Epidermal melanocyte (primary cell): ENCODE measurements around the gene LTB4R2.
A peak's percentile ranks its signal among the peaks of the same experiment; 100 is the strongest.

Experiments used
- DNase-seq: peaks from one replicate; pipeline ENCODE4 v3.0.0; 2011; ENCODE audit warnings: low spot score; ENCODE audit not compliant: insufficient read length

The LTB4R2 gene

GRCh38 chr14:24309538-24310264 lies at the start of gene LTB4R2:
Gene LTB4R2 (plus strand): TSS chr14:24310140. CDS start chr14:24310665, 525 bp downstream.
- no peak for DNase-seq

GRCh38 chr14:24260780-24261157 lies 49.2 kb upstream of the LTB4R2 start:
- no peak for DNase-seq

GRCh38 chr14:24261256-24261968 lies 48.5 kb upstream of the LTB4R2 start:
- no peak for DNase-seq

- no peak for DNase-seq
Observed at GRCh38 chr14:24261969-24262327, 48.0 kb upstream of the LTB4R2 start.

- DNase-seq: no peak
Observed at GRCh38 chr14:24262821-24263733, 46.9 kb upstream of the LTB4R2 start, which contains the start of gene TGM1. Gene TGM1 (minus strand): TSS chr14:24263177. CDS start chr14:24262352, 825 bp downstream.

GRCh38 chr14:24263848-24264247 lies 46.1 kb upstream of the LTB4R2 start:
- DNase-seq: no peak

GRCh38 chr14:24264298-24264697 lies 45.6 kb upstream of the LTB4R2 start:
- DNase-seq: no peak

- no peak for DNase-seq
Observed at GRCh38 chr14:24266344-24267244, 43.3 kb upstream of the LTB4R2 start.

- DNase-seq: no peak
Observed at GRCh38 chr14:24267516-24267915, 42.4 kb upstream of the LTB4R2 start.

- DNase-seq: no peak
Observed at GRCh38 chr14:24268225-24268624, 41.7 kb upstream of the LTB4R2 start.

GRCh38 chr14:24269368-24269767 lies 40.6 kb upstream of the LTB4R2 start:
- no peak for DNase-seq

GRCh38 chr14:24269910-24270536 lies 39.9 kb upstream of the LTB4R2 start:
- DNase-seq: no peak

- DNase-seq: no peak
Observed at GRCh38 chr14:24270537-24271133, 39.3 kb upstream of the LTB4R2 start.

- peak; percentile 94 for DNase-seq
Observed at GRCh38 chr14:24271134-24271833, 38.7 kb upstream of the LTB4R2 start, which contains the start of gene RABGGTA. Gene RABGGTA (minus strand): TSS chr14:24271597. CDS start chr14:24271115, 482 bp downstream.

GRCh38 chr14:24271834-24272263 lies 38.1 kb upstream of the LTB4R2 start:
- DNase-seq: no peak

GRCh38 chr14:24272467-24272866 lies 37.5 kb upstream of the LTB4R2 start:
- DNase-seq: no peak

- no peak for DNase-seq
Observed at GRCh38 chr14:24273422-24273998, 36.4 kb upstream of the LTB4R2 start.

GRCh38 chr14:24274101-24274543 lies 35.8 kb upstream of the LTB4R2 start:
- no peak for DNase-seq

GRCh38 chr14:24277071-24277470 lies 32.9 kb upstream of the LTB4R2 start:
- DNase-seq: no peak
